Ureter (tissue), 1 donor: ENCODE measurements around the gene TRUB2. TPM values are rescaled to one million over a fixed set of nuclear protein-coding genes. Genes with fewer than 3 reads are reported as not detected.
"Not testable (repeated sequence)": the region's sequence is repeated elsewhere in the genome, so short reads cannot be mapped to it uniquely, and the experiment has no call there.

Experiments
- DNase-seq: peaks from one replicate; pipeline ENCODE4 v3.0.0-alpha.2; 2020; ENCODE audit warnings: low spot score
- total RNA-seq: library from RNA; stranded (reverse); gene quantifications from one replicate; pipeline ENCODE4 v1.2.4, GENCODE V29; 2023
- donor health status: DM: yes; HTN: yes; CAD: no.

TRUB2 gene
- total RNA-seq, 1 donor from 2014 or later: 32.7 TPM

- peak; percentile 50 for DNase-seq
These were observed 18.6 kb upstream of the TRUB2 start for GRCh38 chr9:128340691-128341434.

- peak; percentile 72 for DNase-seq
These were observed 17.8 kb upstream of the TRUB2 start, which contains the start of gene SLC27A4 for GRCh38 chr9:128339761-128340690. TSS of gene SLC27A4 (plus strand) at chr9:128340527. CDS start at chr9:128343133, 2,606 bp downstream.

DNA sequence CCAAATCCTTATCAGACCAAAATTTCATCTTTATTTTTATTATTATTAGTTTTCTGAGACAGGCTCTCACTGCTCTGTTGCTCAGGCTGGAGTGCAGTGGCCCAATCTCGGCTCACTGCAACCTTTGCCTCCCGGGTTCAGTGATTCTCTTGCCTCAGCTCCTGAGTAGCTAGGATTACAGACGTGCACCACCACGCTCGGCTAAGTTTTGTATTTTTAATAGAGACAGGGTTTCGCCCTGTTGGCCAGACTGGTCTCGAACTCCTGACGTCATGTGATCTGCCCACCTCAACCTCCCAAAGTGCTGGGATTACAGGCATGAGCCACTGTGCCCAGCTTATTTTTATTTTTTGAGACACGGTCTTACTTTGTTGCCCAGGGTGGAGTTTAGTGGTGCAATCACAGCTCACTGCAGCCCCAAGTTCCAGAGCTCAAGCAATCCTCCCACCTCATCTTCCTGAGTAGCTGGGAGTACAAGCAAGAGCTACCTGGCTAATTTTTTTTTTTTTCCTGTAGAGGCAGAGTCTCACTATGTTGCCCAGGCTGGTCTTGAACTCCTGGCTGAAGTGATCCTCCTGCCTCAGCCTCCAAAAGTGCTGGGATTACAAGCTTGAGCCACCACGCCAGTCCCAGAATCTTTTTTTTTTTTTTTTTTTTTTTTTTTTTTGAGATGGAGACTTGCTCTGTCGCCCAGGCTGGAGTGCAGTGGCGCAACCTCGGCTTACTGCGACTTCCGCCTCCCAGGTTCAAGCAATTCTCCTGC, 16.8 kb upstream of the TRUB2 start:
- DNase-seq: not testable (repeated sequence)

DNA sequence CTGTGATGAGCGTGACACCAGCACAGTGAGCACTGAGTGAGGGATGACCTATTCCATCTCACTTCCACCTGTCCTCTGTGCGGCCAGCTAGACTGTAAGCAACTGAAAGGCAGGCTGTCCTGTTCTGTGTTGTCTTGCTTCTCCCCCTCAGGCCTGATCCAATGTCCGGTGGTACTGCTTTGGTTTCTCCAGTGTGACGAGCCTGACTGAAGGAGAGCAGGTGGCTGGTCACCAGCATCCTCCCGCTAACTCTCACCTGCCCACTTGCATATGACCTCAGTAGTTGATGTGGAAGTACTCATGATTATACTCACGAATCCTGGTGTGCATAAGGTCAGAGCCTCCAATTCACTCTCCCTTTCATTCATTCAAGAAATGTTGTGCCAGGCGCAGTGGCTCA, 15.7 kb upstream of the TRUB2 start:
- no peak for DNase-seq

DNA sequence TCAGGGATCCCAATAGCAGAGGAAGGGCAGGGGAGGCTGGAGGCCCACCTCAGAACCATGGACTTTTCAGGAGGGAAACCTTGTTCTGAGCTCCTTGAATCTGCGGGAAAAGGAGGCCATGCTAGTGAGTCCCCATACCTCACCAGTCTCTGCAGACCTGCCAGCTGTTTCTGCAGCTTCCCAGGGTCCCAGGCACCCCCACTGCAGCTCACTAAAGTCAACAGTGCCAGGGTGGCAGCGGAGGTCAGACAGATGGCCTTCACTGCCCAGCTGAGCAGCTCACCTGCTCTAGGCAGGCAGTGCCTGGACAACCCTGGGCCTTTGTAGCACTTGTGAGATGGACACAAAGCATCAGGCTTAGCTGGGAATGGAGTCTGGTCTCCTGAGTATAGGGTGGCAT, 13.7 kb upstream of the TRUB2 start:
- no peak for DNase-seq

DNA sequence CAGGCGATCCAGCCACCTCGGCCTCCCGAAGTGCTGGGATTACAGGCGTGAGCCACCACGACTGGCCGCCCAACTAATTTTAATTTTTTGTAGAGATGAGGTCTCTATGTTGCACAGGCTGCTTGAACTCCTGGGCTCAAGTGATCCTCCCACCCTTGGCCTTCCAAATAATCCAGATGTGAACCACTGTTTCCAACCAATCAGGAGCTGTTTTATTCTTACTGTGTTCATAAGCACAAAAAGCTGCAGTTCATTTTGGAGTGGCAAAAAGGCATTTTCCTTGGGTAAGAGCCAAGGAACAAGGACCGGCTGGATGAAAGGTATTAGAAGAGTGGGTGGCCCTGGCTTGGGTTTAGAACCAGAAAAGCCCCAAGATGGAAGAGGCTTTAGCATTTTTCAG, 12.9 kb upstream of the TRUB2 start:
- no peak for DNase-seq

DNA sequence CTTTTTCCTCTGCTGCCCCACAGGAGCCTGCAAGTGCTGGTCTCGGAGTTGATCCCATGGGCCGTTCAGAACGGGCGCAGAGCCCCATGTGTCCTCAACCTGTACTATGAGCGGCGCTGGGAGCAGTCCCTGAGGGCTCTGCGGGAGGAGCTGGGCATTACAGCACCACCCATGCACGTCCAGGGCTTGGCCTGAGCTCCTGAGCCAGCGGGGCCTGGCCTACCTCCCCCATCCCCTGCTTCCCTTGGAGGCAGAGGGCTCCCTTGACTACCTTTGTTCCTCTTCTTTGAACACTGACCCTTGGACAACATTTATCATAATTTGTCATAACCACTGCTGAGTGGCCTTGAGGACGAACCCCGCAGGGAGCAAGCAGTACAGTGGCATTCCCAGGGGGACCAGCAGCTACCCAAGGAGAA, 11.2 kb upstream of the TRUB2 start:
- DNase-seq: no peak

GRCh38 chr9:128325629-128326028, 3.4 kb upstream of the TRUB2 start:
- no peak for DNase-seq

DNA sequence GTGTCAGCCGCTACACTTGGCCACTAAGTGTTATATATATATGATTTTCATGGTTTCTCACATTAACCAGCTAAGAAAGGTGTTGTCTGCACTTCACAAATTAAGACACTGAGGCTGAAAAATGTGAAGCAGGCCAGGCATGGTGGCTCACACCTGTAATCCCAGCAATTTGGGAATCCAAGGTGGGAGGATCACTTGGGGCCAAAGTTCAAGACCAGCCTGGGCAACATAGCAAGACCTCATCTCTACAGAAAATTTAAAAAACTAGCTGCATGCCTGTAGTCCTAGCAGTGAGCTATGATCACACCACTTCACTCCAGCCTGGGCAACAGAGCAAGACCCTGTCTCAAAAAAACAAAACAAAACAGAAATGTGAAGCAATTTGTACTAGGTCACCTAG, 2.2 kb upstream of the TRUB2 start:
- DNase-seq: no peak

DNA sequence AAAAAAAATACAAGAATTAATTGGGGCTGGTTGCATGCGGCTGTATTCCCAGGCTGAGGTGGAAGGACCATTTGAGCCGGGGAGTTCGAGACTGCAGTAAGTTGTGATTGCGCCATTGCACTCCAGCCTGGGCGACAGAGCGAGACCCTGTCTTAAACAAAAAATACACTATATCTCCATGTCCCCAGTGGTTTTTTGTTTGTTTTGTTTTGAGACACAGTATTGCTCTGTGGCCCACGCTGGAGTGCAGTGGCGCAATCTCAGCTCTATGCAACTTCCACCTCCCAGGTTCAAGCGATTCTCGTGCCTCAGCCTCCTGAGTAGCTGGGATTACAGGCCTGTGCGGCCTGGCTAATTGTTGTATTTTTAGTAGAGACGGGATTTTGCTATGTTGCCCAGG, 1.5 kb upstream of the TRUB2 start:
- DNase-seq: no peak

GRCh38 chr9:128323212-128323730, 1.0 kb upstream of the TRUB2 start:
- no peak for DNase-seq

- DNase-seq: no peak
These were observed 306 bp downstream of the TRUB2 start for GRCh38 chr9:128321879-128322403.

DNA sequence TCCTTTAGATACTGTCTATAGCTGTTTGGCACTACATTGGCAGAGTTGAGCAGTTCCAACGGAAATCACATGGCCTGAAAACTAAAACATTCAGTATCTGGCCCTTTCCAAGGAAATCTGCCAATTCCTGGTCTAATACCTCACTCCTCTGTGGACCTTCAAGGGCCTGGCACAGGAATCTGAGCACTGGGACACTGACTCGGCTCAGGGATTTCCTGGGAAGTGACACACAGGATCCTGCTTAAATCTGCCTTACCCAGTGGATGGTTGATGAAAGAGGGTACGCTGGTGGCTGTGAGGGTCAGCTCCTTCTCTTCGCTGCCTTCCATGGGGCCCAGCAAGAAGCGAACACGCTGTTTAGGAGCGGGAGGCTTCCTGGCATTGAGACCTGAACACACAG, 904 bp downstream of the TRUB2 start:
- no peak for DNase-seq

DNA sequence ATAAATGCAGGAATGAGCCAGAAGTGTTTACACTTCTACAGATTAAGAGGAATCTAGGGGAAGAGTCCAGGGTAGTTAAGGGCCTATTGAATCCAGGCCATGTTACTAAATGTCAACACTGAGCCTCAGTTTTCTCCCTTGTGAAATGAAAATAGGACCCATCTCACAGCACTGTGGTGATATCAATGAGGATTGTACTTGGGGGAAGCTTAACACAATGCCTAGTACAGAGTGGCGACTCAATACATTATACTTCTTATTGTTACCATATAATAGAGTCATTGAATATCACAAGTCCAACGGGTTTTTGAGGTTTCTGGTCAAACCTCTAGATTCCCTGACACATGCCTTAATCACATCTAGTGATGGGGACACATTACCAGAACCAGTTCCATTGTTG, 4.6 kb downstream of the TRUB2 start:
- no peak for DNase-seq

GRCh38 chr9:128316421-128316820, 5.8 kb downstream of the TRUB2 start:
- DNase-seq: no peak

DNA sequence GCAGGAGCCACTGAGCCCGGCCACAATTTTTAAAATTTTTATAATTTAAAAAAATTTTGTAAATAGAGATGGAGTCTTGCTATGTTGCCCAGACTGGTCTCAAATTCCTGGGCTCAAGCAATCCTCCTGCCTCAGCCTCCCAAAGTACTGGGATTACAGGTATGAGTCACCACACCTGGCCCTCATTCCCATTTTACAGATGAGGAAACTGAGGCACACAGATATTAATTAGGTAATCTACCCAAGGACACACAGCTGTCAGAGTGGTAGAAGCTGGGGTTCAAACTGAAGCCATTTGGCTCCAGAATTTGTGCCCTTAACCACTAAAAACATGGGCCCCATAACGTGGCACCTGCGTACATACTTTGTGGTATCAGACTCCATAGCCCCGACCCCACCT, 7.5 kb downstream of the TRUB2 start:
- no peak for DNase-seq

DNA sequence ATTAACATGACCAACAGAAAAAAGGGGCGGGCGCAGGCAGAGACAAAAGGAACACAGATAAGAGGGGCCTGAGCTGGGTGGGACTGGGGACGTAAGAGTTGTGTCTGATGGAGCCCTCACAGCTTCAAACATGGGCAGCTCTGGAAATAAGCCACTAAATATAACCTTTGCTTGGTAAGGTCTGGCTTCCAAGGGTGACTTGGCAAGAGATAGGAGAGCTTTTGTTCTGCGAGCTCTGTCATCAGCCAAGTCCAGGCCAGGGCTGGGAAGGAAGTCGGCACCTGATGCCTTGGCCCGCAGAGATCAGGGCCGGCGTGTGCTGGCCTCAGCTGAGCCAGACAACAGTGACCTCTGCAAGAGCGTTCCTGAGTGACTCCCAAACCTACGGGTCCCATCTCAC, 11.8 kb downstream of the TRUB2 start:
- no peak for DNase-seq

- no peak for DNase-seq
These were observed 12.7 kb downstream of the TRUB2 start for GRCh38 chr9:128309551-128309950.

- no peak for DNase-seq
These were observed 17.3 kb downstream of the TRUB2 start for GRCh38 chr9:128304971-128305288.

GRCh38 chr9:128304136-128304970, 17.9 kb downstream of the TRUB2 start:
- DNase-seq: no peak
